Medulla oblongata (tissue), 1 donor: ENCODE measurements around the gene BEAN1.
"Not testable (repeated sequence)": the region's sequence is repeated elsewhere in the genome, so short reads cannot be mapped to it uniquely, and the experiment has no call there.

Experiments used
- DNase-seq: peaks from one replicate; pipeline ENCODE4 v3.0.0-alpha.2; 2015; ENCODE audit errors: extremely low spot score

BEAN1 gene

GRCh38 chr16:66486199-66486772 lies 59.2 kb downstream of the BEAN1 start:
- no peak for DNase-seq

- peak; percentile 44 for DNase-seq
Observed at GRCh38 chr16:66486773-66487579, 59.9 kb downstream of the BEAN1 start.

- no peak for DNase-seq
Observed at GRCh38 chr16:66487580-66488275, 60.6 kb downstream of the BEAN1 start.

- DNase-seq, result no peak
Observed at GRCh38 chr16:66488505-66488904, 61.4 kb downstream of the BEAN1 start.

- no peak for DNase-seq
Observed at GRCh38 chr16:66489385-66489784, 62.3 kb downstream of the BEAN1 start.

GRCh38 chr16:66489818-66490217 lies 62.7 kb downstream of the BEAN1 start:
- no peak for DNase-seq

- no peak for DNase-seq
Observed at GRCh38 chr16:66490774-66491715, 64.0 kb downstream of the BEAN1 start.

- DNase-seq, result no peak
Observed at GRCh38 chr16:66491716-66492064, 64.6 kb downstream of the BEAN1 start.

GRCh38 chr16:66493490-66494401 lies 66.7 kb downstream of the BEAN1 start:
- DNase-seq, result no peak

- DNase-seq, result no peak
Observed at GRCh38 chr16:66494916-66495315, 67.8 kb downstream of the BEAN1 start.

GRCh38 chr16:66495440-66495839 lies 68.3 kb downstream of the BEAN1 start:
- DNase-seq, result no peak

- not testable (repeated sequence) for DNase-seq
Observed at GRCh38 chr16:66496226-66496625, 69.1 kb downstream of the BEAN1 start.

- DNase-seq, result not testable (repeated sequence)
Observed at GRCh38 chr16:66497921-66498320, 70.8 kb downstream of the BEAN1 start.

- DNase-seq, result not testable (repeated sequence)
Observed at GRCh38 chr16:66501563-66501962, 74.5 kb downstream of the BEAN1 start.

GRCh38 chr16:66502020-66502913 lies 75.2 kb downstream of the BEAN1 start:
- DNase-seq, result no peak

GRCh38 chr16:66503030-66503429 lies 75.9 kb downstream of the BEAN1 start:
- DNase-seq, result peak; percentile 72

- no peak for DNase-seq
Observed at GRCh38 chr16:66503612-66504011, 76.5 kb downstream of the BEAN1 start.

- DNase-seq, result no peak
Observed at GRCh38 chr16:66507731-66508239, 80.7 kb downstream of the BEAN1 start.

- no peak for DNase-seq
Observed at GRCh38 chr16:66508248-66508913, 81.3 kb downstream of the BEAN1 start.
